Loucy (cell line): ENCODE data around the gene SH3BP1.

Experiments used
- CTCF ChIP-seq: fragments of 200-600 bp; sonication (generic); conservative IDR thresholded peaks from 2 replicates; pipeline ENCODE4 v1.5.1; 2014; ENCODE audit warnings: mild to moderate bottlenecking, antibody characterized with exemption, low read length
- EZH2phosphoT487 ChIP-seq: fragments of 200-600 bp; IDR thresholded peaks from 2 replicates; pipeline ENCODE4 v1.6.1; 2018; ENCODE audit warnings: antibody characterized with exemption, mild to moderate bottlenecking, moderate library complexity, borderline replicate concordance

GRCh38 chr22:37621352-37621860, 18.1 kb upstream of the SH3BP1 start:
- no peak for TF ChIP-seq CTCF
- no peak for TF ChIP-seq EZH2phosphoT487
